SK-N-SH treated with all-trans-retinoic acid at 6 μM for 48 hours (cell line): ENCODE results near the gene ZNF276.

Experiments used
- ATAC-seq: fragments of 200-7000 bp; cut with Tn5 transposase; 3 replicates; pipeline ENCODE4 v1.9.1; 2020; ENCODE audit warnings: mild to moderate bottlenecking, moderate library complexity
- ARNTL ChIP-seq: fragments of 450-650 bp; formaldehyde crosslinking; IDR thresholded peaks from 2 replicates; pipeline ENCODE4 v1.5.0; 2020; ENCODE audit warnings: low read depth, mild to moderate bottlenecking, moderate library complexity, borderline replicate concordance
- CREB5 ChIP-seq: fragments of 250-450 bp; sonication (Bioruptor Pico); IDR thresholded peaks from 2 replicates; pipeline ENCODE4 v1.5.1; 2020; ENCODE audit warnings: low read depth, mild to moderate bottlenecking, moderate library complexity
- CSDC2 ChIP-seq: fragments of 250-450 bp; sonication (Bioruptor Pico); IDR thresholded peaks from 2 replicates; pipeline ENCODE4 v1.5.0; 2020; ENCODE audit warnings: mild to moderate bottlenecking, moderate library complexity
- CSRNP3 ChIP-seq: fragments of 250-450 bp; sonication (Bioruptor Pico); IDR thresholded peaks from 2 replicates; pipeline ENCODE4 v1.5.1; 2021; ENCODE audit warnings: mild to moderate bottlenecking, moderate library complexity
- ESRRG ChIP-seq: fragments of 250-450 bp; sonication (Bioruptor Pico); IDR thresholded peaks from 2 replicates; pipeline ENCODE4 v1.6.1; 2021; ENCODE audit warnings: mild to moderate bottlenecking
- GLIS3 ChIP-seq: fragments of 250-450 bp; sonication (Bioruptor Pico); IDR thresholded peaks from 2 replicates; pipeline ENCODE4 v1.5.0; 2020; ENCODE audit warnings: mild to moderate bottlenecking, moderate library complexity
- ISL1 ChIP-seq: fragments of 250-450 bp; sonication (Bioruptor Pico); IDR thresholded peaks from 2 replicates; pipeline ENCODE4 v2.1.2; 2022; ENCODE audit warnings: mild to moderate bottlenecking, moderate library complexity
- OSR1 ChIP-seq: fragments of 250-450 bp; sonication (Bioruptor Pico); IDR thresholded peaks from 2 replicates; pipeline ENCODE4 v1.8.0; 2022; ENCODE audit warnings: moderate library complexity, mild to moderate bottlenecking, inconsistent platforms
- PATZ1 ChIP-seq: fragments of 250-450 bp; sonication (Bioruptor Pico); IDR thresholded peaks from 2 replicates; pipeline ENCODE4 v1.8.0; 2020; ENCODE audit warnings: mild to moderate bottlenecking, moderate library complexity, borderline replicate concordance
- POU6F1 ChIP-seq: fragments of 250-450 bp; sonication (Bioruptor Pico); IDR thresholded peaks from 2 replicates; pipeline ENCODE4 v1.8.0; 2021; ENCODE audit warnings: low read depth, mild to moderate bottlenecking, moderate library complexity, borderline replicate concordance
- RARB ChIP-seq: fragments of 250-450 bp; sonication (Bioruptor Pico); IDR thresholded peaks from 2 replicates; pipeline ENCODE4 v1.8.0; 2021; ENCODE audit warnings: mild to moderate bottlenecking, moderate library complexity
- SNAI2 ChIP-seq: fragments of 250-450 bp; sonication (Bioruptor Pico); IDR thresholded peaks from 2 replicates; pipeline ENCODE4 v1.5.0; 2020; ENCODE audit warnings: mild to moderate bottlenecking, moderate library complexity
- TCF4 ChIP-seq: fragments of 250-450 bp; sonication (Bioruptor Pico); IDR thresholded peaks from 2 replicates; pipeline ENCODE4 v1.8.0; 2021; ENCODE audit warnings: mild to moderate bottlenecking, moderate library complexity, borderline replicate concordance
- TOX ChIP-seq: fragments of 250-450 bp; sonication (Bioruptor Pico); IDR thresholded peaks from 2 replicates; pipeline ENCODE4 v1.8.0; 2021; ENCODE audit warnings: mild to moderate bottlenecking, moderate library complexity, borderline replicate concordance
- TSHZ2 ChIP-seq: fragments of 250-450 bp; sonication (Bioruptor Pico); IDR thresholded peaks from 2 replicates; pipeline ENCODE4 v1.5.0; 2020; ENCODE audit warnings: mild to moderate bottlenecking, moderate library complexity
- ZC3H10 ChIP-seq: fragments of 250-450 bp; sonication (Bioruptor Pico); IDR thresholded peaks from 2 replicates; pipeline ENCODE4 v1.5.1; 2021; ENCODE audit warnings: mild to moderate bottlenecking, moderate library complexity
- ZFP3 ChIP-seq: fragments of 250-450 bp; sonication (Bioruptor Pico); IDR thresholded peaks from 2 replicates; pipeline ENCODE4 v1.5.0; 2020; ENCODE audit warnings: mild to moderate bottlenecking, moderate library complexity
- ZFP30 ChIP-seq: fragments of 450-650 bp; formaldehyde crosslinking; IDR thresholded peaks from 2 replicates; pipeline ENCODE4 v1.5.0; 2022; ENCODE audit warnings: mild to moderate bottlenecking, moderate library complexity
- ZNF565 ChIP-seq: fragments of 450-650 bp; formaldehyde crosslinking; conservative IDR thresholded peaks from 2 replicates; pipeline ENCODE4 v1.5.0; 2020; ENCODE audit warnings: low read depth, mild to moderate bottlenecking, moderate library complexity
- ZNF70 ChIP-seq: fragments of 450-650 bp; formaldehyde crosslinking; IDR thresholded peaks from 2 replicates; pipeline ENCODE4 v1.5.0; 2020; ENCODE audit warnings: mild to moderate bottlenecking, moderate library complexity
- ZNF8 ChIP-seq: fragments of 450-650 bp; formaldehyde crosslinking; IDR thresholded peaks from 2 replicates; pipeline ENCODE4 v1.5.0; 2020; ENCODE audit warnings: mild to moderate bottlenecking, moderate library complexity

The ZNF276 gene

GRCh38 chr16:89716916-89717687 lies 4.2 kb upstream of the ZNF276 start (continued):
- TF ChIP-seq PATZ1 (CRISPR knock-in tag) (no peak), ZC3H10 (no peak), POU6F1 (CRISPR knock-in tag) (no peak), OSR1 (CRISPR knock-in tag) (no peak), RARB (CRISPR knock-in tag) (no peak)
- TF ChIP-seq, all 23 proteins: peak for 0

- TF ChIP-seq TSHZ2 (CRISPR knock-in tag): no peak
- TF ChIP-seq SNAI2: no peak
- no peak for TF ChIP-seq ARNTL (CRISPR knock-in tag)
- no peak for TF ChIP-seq ZNF70 (CRISPR knock-in tag)
- no peak for TF ChIP-seq TCF4 (CRISPR knock-in tag)
- TF ChIP-seq CSRNP3 (CRISPR knock-in tag): no peak
- no peak for TF ChIP-seq POU6F1 (CRISPR knock-in tag)
- TF ChIP-seq ZNF565 (CRISPR knock-in tag): no peak
- no peak for TF ChIP-seq ESRRG (CRISPR knock-in tag)
- no peak for TF ChIP-seq TOX (CRISPR knock-in tag)
- no peak for TF ChIP-seq ZFP3
- no peak for TF ChIP-seq OSR1 (CRISPR knock-in tag)
- no peak for TF ChIP-seq ZFP30
- no peak for TF ChIP-seq ZC3H10
- TF ChIP-seq CREB5 (CRISPR knock-in tag): no peak
- no peak for TF ChIP-seq ISL1
- TF ChIP-seq GLIS3: no peak
- TF ChIP-seq CSDC2 (CRISPR knock-in tag): no peak
- TF ChIP-seq ZNF8 (CRISPR knock-in tag): no peak
Measured at GRCh38 chr16:89717688-89718505, 3.4 kb upstream of the ZNF276 start.

More at GRCh38 chr16:89717688-89718505, 3.4 kb upstream of the ZNF276 start:
- ATAC-seq: no peak
